HL-60/S4 (cell line): ENCODE data around the gene ANGPT4.
"Not testable (repeated sequence)": the region's sequence is repeated elsewhere in the genome, so short reads cannot be mapped to it uniquely, and the experiment has no call there.

Experiments
- in situ Hi-C: fragments of 300-500 bp; cut with MboI; formaldehyde crosslinking; loops from 2 replicates; pipeline ENCODE4 v1.14.3; 2022; ENCODE audit warnings: low sequenced_read_pairs

Gene ANGPT4

DNA sequence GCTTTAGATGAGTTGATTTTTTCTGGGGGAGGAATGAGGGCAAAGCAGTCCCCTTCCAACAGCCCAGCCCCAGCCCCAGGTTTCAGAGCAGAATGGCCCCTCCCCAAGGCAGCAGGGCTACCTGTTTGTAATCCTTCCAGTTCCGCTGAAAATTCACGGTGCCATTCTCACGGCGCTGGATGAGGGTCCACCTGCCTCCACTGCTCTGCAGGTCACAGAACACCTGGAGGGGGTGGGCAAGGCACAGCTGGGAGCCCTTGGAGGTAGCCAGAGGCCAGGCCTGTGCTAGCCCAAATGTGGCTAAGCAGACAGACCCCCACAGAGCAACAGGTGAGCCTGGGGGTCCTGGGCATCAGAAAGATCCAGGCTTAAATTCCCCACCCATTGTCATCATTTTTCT is 36.5 kb downstream of the ANGPT4 start:
- in situ Hi-C loops: no loop called here

DNA sequence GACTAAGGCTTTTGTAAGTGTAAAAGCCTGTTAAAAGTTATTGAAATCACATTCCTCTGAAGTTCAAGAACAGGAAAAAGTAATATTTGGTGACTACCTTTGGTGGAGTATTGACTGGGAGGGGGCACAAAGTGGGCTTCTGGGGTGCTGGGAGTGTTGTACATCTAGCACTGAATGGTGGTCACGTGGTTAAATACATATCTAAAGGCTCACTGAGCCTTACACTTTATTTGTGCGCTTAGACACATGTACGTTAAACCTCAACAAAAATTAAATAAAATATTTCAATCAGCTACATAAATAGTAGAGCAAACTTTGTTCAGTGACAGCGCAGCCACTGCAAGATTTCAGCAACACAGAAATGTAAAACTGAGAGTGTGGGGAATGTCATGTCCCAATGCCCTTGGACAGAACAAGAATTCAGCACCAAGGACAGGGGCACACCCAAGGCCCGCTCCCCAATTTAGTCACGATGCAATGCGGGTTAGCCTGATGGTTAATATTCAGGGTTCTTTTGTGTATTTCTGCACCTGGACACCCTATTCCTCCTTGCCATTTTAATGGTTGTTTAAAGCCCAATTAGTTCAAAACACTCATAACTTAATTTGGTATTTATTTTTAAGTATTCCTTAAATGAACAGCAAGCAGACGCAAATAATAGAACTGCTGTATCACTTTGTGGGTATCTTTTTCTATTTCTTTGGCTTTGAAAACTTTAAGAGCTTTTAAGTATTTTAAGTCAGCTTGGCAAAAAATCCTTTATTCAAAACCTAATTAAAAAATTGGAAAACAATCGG is 37.4 kb downstream of the ANGPT4 start:
- in situ Hi-C loops: no loop called here

DNA sequence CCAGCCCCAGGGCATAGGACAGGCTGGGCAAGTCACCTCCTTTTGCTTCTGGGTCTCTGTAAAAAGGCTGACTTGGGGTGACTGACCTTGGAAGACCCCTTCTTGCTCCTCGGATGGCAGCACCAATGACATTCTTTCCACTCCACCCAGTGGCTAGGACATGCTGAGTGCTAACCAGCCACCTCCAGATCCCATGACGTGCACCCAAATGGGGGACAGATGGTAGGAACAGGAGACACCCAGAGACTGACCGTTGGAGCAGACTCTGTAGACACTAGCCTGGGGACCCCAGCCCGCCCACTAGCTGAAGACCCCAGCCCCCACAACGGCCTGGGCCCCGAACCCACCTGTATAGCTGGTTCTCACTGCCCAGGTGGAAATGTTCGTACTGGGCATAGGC is 38.3 kb downstream of the ANGPT4 start:
- in situ Hi-C loops: no loop called here

DNA sequence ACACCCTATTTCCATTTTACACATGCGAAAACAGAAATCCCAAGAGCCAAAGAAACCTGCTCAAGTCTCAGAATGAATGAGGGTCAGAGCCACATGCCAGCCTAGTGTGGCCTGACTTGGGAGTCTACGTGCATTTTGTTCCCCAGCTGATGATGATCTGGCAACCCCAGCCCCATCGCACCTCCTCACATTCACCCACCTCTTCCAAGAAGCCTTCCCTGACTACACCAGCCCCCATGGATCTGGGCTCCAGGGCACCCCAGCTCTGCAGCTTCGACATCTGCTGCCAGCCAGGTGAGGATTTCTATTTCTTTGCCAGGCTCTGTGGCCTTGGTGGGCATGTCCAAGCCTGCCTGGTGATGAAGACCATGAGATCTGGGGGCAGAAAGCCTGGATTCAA is 41.0 kb downstream of the ANGPT4 start:
- in situ Hi-C loops: no loop called here

DNA sequence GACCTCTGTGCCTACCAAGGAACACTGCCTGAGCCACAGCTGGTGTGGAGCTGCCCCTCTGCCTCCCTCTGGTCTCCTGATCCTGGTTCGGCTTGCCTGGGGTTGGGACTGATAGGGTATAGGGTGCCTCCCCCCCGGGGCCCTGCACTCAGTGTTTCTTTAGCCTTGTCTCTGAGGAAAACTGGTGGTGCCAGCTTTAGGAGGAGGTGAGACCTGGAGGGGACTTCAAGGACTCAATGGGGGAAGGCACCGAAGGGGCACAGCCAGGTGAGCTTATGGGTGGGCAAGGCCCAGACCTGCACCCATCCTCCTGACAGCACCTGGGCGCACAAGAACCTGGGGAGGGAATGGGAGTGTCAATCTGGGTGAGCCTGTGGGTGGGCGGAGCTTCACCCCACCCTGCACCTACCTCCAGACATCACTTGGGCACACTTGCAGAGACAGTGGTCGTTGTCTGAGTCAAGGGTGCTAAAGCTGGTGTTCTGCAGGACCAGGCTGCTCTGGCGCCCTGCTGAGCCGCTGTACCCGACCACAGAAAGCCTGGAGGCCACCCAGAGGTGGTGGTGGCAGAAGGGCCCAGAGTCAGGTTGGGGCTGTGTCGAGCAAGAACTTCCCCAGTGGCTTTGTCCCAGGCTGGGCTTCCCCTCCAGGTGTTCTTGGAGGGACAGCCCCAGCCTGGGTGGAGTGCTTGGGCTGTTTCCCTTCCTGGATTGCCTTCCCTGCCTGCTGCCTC is 42.1 kb downstream of the ANGPT4 start:
- in situ Hi-C loops: no loop called here

DNA sequence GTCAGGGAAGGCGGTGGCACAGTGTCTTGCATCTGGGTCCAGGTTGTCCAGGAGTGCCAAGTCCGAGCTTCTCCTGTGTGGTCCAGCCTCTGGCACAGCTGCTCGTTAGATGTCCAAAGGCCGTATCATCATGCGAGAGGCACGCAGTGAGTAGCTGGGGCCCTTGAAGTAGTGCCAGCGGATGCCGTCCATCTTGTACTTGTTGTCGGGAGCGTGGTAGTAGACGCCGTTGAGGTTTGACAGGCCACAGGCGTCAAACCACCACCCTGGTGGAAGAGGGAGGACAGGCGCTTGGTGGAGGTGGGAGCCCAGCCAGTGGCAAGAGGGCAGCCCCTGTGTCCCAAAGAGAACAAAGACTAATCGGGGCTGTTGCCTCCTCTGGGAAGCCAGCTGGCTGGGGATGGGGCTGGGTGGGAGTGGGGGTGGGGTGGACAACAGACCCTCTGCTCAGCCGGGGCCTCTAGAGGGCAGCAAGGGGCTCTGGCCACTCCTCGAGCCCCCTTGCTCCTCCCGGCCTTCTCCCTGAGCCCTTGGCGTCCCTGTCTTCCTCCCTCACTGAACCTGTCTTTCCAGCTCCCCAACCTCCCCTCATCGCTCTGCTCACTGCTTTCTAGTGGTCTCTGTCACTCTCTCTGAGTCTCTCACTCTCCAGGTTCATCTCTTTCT is 43.1 kb downstream of the ANGPT4 start:
- in situ Hi-C loops: no loop called here

DNA sequence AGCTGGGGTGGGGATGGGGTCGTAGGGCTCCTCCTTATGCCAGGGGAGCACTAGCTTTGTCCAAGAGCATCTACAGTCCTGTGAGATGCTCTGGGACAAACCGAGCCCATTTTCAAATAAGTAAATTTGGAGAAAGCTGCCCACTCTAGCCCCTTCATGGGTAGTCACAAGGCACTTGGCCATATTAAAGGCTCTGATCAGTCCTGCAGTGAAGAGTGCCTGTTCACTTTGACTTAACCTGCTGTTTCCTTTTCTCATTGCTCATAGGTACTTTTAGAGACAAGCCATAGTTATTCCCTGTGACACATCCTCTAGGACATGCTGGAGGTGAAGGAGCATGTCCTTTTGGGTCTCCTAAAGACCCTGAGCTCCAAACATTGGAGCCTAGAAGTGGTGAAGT is 44.2 kb downstream of the ANGPT4 start:
- in situ Hi-C loops: no loop called here

DNA sequence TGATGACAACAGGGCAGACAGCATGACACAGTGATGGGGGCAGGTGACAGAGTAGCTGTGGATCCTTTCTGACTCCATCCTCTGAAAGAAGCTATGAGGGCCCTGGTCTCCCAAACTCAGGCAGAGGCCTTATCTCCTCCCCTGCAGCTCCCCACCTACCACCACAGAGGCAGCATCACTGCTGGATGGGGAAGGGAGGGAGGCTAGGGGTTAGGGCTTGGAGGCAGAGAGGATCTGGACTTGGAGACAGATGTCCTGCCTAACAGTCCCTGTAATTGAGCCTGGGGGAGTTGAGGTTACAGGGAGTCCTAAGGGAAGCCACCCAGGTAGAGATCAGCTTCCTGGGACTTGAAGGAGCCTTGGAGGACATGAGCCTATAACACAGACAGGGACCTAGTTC is 44.7 kb downstream of the ANGPT4 start:
- in situ Hi-C loops: no loop called here

DNA sequence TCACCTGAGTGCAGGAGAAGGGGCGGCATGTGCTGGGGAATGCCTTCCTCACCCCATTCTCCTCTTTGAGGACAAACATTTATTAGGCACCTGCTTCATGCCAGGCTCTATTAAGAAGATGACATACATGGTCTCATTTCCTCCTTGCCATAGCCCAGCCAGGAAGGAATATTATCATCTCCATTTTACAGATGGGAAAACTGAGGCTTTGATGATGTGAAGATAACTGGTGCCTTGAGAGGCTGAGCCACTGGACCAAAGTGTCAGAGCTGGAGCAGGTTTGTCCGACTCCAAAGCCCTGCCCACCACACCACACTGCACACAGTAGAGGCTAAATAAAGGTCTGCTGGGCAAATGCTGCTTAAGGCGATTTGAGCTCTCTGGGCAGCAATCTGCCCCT is 45.4 kb downstream of the ANGPT4 start:
- in situ Hi-C loops: no loop called here

DNA sequence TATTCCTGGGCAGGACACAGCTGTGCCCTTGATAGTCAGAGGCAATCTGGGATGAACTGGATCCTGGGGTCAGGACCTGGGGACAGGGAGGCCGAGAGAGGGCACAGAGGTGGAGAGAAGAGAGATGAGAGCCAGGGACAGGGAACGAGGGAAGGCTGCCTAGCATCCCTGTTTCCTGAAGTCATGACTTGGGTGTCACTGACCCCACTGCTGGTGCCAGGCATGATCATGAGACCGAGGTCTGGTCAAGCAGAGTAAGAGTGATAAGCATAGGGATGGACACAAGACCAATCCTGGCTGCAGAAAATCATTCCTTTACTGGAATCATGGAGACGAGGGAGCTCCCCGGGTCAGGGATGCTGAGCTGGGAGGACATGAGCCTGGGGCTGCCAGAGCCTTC is 46.5 kb downstream of the ANGPT4 start:
- in situ Hi-C loops: no loop called here

DNA sequence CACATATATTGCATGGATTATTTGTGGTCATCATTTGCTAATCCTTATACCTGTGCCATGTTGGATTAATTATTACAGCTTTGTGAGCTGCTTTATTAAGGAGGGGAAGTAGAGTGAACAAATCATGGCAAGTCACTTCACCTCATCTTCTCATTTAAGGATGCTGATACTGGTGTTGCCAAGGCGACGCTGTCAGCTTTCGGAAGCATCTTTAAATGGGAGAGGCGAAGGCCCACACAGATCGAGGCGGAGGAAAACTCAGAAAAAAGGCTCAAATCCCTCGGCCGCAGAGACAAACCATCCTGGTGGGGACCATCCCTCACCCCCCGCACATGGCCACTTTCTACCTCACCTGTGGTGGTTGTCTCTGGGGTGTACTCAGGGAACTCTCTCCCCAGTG is 47.9 kb downstream of the ANGPT4 start:
- in situ Hi-C loops: no loop called here

DNA sequence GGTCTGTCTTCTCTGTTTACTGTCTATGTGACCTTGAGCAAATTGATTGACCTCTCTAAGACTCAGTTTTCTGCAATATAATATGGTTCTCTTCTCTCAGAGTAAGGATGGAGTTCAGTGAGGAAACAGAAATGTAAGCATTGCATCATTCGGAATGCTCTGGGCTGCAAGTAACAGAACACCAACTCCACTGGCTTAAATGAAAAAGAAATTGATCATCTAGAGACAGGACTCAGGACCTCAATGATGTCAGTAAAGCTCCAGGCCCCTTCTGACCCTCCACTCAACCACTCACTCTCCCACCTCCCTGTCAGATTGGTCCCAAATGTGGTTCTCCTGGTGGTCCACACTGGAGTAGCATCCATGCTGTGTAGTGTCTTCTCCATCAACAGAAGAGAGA is 50.7 kb downstream of the ANGPT4 start:
- in situ Hi-C loops: no loop called here

DNA sequence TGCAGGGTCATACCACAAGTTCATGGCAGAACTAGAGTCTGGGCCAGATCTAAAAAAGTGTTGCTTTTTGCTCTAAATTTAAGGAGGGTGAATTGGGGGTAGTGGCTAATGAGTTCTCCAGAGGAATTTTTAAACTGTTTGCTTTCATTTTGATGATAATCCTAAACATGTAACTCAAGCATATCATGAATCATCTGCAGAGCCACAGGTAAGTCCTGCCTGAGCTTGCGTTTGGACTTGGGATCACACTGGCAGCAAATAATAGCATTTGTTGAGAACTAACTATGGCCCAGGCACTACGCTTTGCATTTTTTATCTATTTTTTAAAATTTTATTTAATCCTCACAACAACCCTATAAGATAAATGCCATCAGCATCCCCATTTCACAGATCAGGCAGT is 55.2 kb downstream of the ANGPT4 start:
- in situ Hi-C loops: no loop called here

DNA sequence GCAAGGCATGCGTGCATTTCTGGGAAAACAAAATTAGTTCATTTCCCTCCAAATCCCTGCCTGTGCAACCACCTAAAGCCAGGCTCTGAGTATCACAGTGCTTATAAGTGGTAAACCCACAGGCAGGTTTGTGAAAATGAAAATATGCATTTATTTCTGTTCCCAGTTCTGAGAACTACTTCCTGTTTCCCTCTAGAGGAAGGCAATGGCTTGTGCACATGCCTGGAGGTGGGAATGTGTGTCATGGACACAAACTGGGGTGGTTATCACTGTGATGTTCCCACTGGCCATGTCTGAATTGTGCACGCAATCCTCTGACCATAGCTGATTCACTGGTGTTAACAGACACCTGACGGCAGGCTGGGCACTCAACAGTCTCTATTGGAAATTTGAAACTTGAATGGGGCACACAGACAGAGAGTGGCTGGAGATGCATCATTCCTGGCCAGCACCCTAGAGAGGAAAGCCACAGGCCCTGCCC is 56.3 kb downstream of the ANGPT4 start:
- in situ Hi-C loops: no loop called here

DNA sequence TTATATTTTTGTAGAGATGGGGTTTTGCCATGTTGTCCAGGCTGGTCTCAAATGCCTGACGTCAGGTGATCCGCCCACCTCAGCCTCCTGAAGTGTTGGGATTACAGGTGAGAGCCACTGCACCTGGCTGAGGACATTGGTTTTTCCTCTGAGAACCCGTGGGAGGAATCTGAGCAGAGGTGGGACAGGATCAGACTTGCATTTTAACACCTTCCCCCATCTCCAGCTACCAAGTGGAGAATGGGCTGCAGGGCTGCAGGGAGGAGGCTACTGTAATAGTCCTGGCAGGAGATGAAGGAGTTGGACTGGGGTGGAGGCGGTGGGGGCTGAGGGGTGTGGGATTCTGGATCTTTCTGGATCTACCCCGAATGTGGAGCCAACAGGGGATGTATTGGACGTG is 58.1 kb downstream of the ANGPT4 start:
- in situ Hi-C loops: no loop called here

DNA sequence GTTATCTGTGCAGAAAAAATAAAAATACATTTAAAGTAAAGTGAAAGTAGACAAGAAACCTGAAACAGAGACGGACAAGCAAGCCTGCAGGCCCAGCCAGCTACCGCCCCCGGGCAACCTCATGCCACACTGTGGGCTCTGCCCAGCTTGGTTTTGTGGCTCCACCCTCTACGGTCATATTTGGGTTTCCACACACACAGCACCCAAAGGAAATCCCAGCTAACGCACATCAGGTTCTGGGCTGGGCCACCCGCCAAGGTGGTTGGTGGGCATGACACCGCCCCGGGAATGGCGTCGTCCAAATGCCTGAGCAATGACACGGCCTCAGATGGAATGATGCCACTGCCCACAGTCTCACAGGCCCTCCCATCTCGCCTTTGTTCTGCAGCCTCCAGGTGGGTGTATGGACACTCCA is 59.8 kb downstream of the ANGPT4 start:
- in situ Hi-C loops: no loop called here

DNA sequence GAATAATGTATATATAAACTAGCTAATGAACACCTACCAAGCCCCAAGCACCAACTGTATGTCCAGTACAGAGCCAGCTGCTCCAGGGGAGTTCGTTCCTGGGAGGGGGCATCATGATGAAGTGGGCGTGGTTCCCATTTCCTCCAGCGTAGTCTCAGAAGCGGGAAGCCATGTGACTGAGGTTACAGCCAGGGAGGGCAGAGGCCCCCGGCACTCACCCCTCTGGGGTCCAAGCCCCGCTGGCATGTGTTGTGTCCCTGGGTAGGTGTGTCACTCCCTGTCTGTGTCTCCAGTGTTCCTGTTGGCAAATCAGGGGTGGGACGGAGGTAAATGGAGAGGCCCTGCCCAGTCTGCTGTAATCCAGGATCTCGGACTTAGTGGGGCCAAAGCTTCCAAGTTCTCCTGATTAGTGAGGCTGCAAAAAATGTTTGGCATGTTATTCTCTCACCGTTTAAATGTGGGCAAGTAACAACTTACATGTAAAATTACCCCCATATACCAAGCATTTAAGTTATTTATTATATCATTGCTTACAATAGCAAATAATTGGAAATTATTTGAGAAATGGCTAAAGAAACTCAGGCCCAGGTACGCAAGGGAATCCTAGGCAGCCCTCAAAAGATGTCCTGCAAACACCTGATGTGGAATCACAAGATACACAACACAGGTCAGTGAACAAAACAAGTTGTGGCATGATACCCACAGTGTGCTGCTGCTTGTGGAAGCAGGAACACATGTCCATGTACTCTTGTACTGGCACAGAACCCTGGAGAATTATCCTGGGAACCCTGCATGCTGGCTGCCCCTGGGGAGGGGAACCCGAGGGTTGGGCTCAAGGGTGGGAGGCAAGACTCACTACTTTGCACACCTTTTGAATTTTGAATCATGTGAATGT is 60.4 kb downstream of the ANGPT4 start:
- in situ Hi-C loops: no loop called here

DNA sequence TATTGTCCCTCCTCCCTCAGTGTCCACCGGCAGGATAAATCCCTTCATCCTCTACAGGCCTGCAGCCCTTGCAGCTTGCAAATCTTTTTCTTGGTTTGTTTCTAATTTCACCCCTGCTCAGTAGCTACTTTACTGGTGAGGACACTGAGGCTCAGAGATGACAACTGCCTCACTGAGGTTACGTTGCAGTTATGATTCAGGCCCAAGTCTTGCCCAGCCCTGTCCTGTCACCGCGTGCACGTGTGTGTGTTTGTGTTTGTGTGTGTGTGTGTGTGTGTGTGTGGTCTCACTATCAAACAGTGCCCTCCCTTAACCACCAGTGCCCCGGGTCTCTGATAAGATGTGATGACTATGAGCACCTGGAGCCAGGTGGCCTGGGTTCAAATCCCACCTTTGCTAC is 61.5 kb downstream of the ANGPT4 start:
- in situ Hi-C loops: no loop called here

DNA sequence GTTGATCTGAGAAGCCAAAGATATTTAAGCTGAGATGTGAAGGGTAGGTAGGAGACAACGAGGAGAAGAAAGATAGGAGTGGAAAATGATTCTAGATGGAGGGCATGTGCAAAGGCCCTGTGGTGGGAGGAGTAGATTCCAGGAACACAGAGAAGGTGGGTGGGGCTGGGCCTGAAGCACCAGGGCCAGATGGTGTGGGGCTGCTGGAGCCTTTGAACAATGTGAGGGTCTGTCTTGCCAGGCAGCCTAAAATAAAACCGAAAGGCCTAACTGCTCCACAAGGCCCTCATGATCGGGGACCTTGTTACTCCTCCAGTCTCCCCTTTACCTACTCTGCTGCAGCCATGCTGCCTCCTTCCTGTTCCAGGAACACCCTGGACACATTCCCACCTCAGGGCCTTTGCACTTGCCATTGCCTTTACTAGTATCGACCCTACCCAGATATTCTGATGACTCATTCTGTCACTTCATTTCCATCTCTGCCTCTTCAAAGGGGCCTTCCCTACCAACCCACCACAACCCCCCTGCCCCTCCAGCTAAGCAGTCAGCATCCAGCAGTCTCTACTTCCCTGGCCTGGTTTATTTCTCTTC is 62.6 kb downstream of the ANGPT4 start:
- in situ Hi-C loops: no loop called here

DNA sequence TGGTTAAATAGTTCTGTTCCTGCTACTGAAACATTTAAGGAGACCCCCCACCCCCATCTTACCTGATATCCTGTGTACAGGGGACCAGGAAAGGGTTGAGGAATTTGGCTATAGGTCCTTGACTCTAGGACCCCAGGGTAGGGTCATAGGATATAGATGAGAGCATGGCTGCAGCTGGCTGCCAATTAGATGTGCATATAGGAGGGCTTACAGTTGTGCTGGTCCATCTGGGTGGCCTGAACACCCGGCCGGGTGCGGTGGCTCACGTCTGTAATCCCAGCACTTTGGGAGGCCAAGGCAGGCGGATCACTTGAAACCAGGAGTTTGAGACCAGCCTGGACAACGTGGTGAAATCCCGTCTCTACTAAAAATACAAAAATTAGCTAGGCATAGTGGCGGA is 67.4 kb downstream of the ANGPT4 start:
- in situ Hi-C loops: not testable (repeated sequence)
